GM12878 (cell line): ENCODE data around the gene HMG20B. TPM values are rescaled to one million over a fixed set of nuclear protein-coding genes. Genes with fewer than 3 reads are reported as not detected.

Source experiments
- ATAC-seq: fragments of 200-7000 bp; cut with Tn5 transposase; 3 replicates; pipeline ENCODE4 v1.9.1; 2020; ENCODE audit warnings: mild to moderate bottlenecking, moderate library complexity
- BruUV-seq: library from RNA; stranded (reverse); fragments of 400-500 nt; replicated peaks from 2 replicates; lab custom pipeline; 2021; lab: Mats Ljungman, UMichigan
- CTCF ChIA-PET: fragments of 300-600 bp; sonication (Branson Sonifier 250); formaldehyde crosslinking; extraction: SDS; loops from one replicate; lab custom pipeline; 2021; ENCODE audit warnings: inconsistent platforms; lab: Yijun Ruan, JAX
- POLR2A ChIA-PET: fragments of 350-600 bp; formaldehyde crosslinking; extraction: SDS; loops from one replicate; lab custom pipeline; 2021; ENCODE audit warnings: inconsistent platforms; lab: Charles Lee
- RAD21 ChIA-PET: fragments of 300-600 bp; sonication (Branson Sonifier 250); formaldehyde crosslinking; loops from one replicate; lab custom pipeline; 2023; ENCODE audit warnings: antibody characterized with exemption; ENCODE audit not compliant: unreplicated experiment; lab: Charles Lee
- SMC1A ChIA-PET: fragments of 300-600 bp; sonication (Branson Sonifier 250); formaldehyde crosslinking; loops from one replicate; lab custom pipeline; 2023; ENCODE audit not compliant: unreplicated experiment, uncharacterized antibody; lab: Charles Lee
- DNase-seq: peaks from one replicate; pipeline ENCODE4 v3.0.0-alpha.2; 2011; ENCODE audit warnings: low read depth, low spot score
- FAIRE-seq: peaks from 3 replicates; lab custom pipeline; 2011; peaks lifted over from hg19 to GRCh38; lab: Jason Lieb, UNC
- H2AFZ ChIP-seq: 2 replicates; pipeline ENCODE4 v1.6.0; 2011; ENCODE audit warnings: low read depth, low read length, control low read depth; ENCODE audit not compliant: control insufficient read depth
- H3K27ac ChIP-seq: 2 replicates; pipeline ENCODE4 v1.5.1; 2011; ENCODE audit warnings: control low read depth; ENCODE audit not compliant: control insufficient read depth, insufficient read depth
- H3K27me3 ChIP-seq, 2 experiments: replicated peaks in 1 of 2; 2 replicates each; pipeline versions ENCODE4 v1.6.0 to v1.6.1; 2011; ENCODE audit warnings: low read length in 1 of 2; ENCODE audit not compliant: control insufficient read depth in 2 of 2, insufficient read depth in 2 of 2
- H3K36me3 ChIP-seq, 2 experiments: 2 replicates each; pipeline ENCODE4 v1.5.1; 2011; ENCODE audit warnings: low read length in 1 of 2; ENCODE audit not compliant: control insufficient read depth in 2 of 2, insufficient read depth in 2 of 2
- H3K4me1 ChIP-seq: 2 replicates; pipeline ENCODE4 v1.6.1; 2011; ENCODE audit warnings: mild to moderate bottlenecking, low read length, moderate library complexity, mixed read lengths; ENCODE audit not compliant: control insufficient read depth, insufficient read depth
- H3K4me2 ChIP-seq: 2 replicates; pipeline ENCODE4 v1.6.0; 2011; ENCODE audit warnings: control low read depth; ENCODE audit not compliant: control insufficient read depth, insufficient read depth
- H3K4me3 ChIP-seq: fragments of 200-600 bp; sonication (generic); 2 replicates; pipeline ENCODE4 v1.5.1; 2016
- H3K79me2 ChIP-seq: 2 replicates; pipeline ENCODE4 v1.6.0; 2011; ENCODE audit warnings: low read length; ENCODE audit not compliant: control insufficient read depth, insufficient read depth
- H3K9ac ChIP-seq: 2 replicates; pipeline ENCODE4 v1.8.0; 2011; ENCODE audit warnings: low read length, control low read depth, mixed read lengths; ENCODE audit not compliant: control insufficient read depth, insufficient read depth
- H3K9me3 ChIP-seq: replicated peaks from 3 replicates; pipeline ENCODE4 v1.5.1; 2011; ENCODE audit warnings: mild to moderate bottlenecking, low read length; ENCODE audit not compliant: control insufficient read depth, insufficient read depth
- H4K20me1 ChIP-seq: 2 replicates; pipeline ENCODE4 v1.6.0; 2011; ENCODE audit not compliant: control insufficient read depth, insufficient read depth
- BRCA1 ChIP-seq: IDR thresholded peaks from 2 replicates; pipeline ENCODE4 v1.6.1; 2011; ENCODE audit warnings: low read depth, low read length, improper control_type of control experiment
- MYB ChIP-seq: fragments of 150-350 bp; IDR thresholded peaks from 2 replicates; pipeline ENCODE4 v1.6.1; 2014; ENCODE audit warnings: mild to moderate bottlenecking, low read depth, low read length, borderline replicate concordance
- NR2C2 ChIP-seq: IDR thresholded peaks from 2 replicates; pipeline ENCODE4 v1.6.1; 2011; ENCODE audit warnings: borderline replicate concordance, low read depth; ENCODE audit not compliant: control insufficient read depth, insufficient read length
- RCOR1 ChIP-seq: conservative IDR thresholded peaks from 2 replicates; pipeline ENCODE4 v1.6.1; 2012; ENCODE audit warnings: low read depth, low read length, improper control_type of control experiment
- TCF12 ChIP-seq: IDR thresholded peaks from 2 replicates; pipeline ENCODE4 v1.6.1; 2011; ENCODE audit warnings: low read depth, mild to moderate bottlenecking, low read length
- ZZZ3 ChIP-seq: IDR thresholded peaks from 2 replicates; pipeline ENCODE4 v1.6.1; 2011; ENCODE audit warnings: low read depth; ENCODE audit not compliant: control insufficient read depth, insufficient read length
- WGBS: methylation state at CpG from one replicate; pipeline ENCODE4 v1.1.6; 2016; ENCODE audit warnings: low lambda C conversion rate; ENCODE audit not compliant: insufficient replicate concordance, insufficient coverage; ENCODE audit errors: missing lambda C conversion rate; 5-methylcytosine and 5-hydroxymethylcytosine counted together
- in situ Hi-C: fragments of 300-500 bp; cut with MboI; formaldehyde crosslinking; loops from 9 replicates; pipeline ENCODE4 v1.14.3; 2018; ENCODE audit warnings: mixed read lengths
- intact Hi-C: fragments of 100-400 bp; cut with micrococcal nuclease; formaldehyde crosslinking; loops from one replicate; pipeline ENCODE4 v1.14.2; 2022; ENCODE audit not compliant: unreplicated experiment
- polyA plus RNA-seq, 11 experiments: library from polyadenylated mRNA; depleted of rRNA in 4 of 11; unstranded in 6 of 11; stranded (reverse) in 5 of 11; fragments of >200 nt; fragmentation: Nextera tagmentation in 4 of 11; fragmentation: Illumina TruSeq in 1 of 11; extraction: Ambion mirVana in 4 of 11; extraction: Trizol in 1 of 11; gene quantifications; 1 replicate in 1 of 11; 2 replicates in 10 of 11; pipeline versions ENCODE4 v1.2.1 to v1.2.3, GENCODE V29; 2011 to 2016; ENCODE audit warnings: inconsistent platforms in 2 of 11, missing spikeins in 2 of 11, low read depth in 1 of 11
- total RNA-seq, 4 experiments: library from RNA; depleted of rRNA in 3 of 4; stranded (reverse); fragments of >200 nt in 3 of 4; fragmentation: Illumina TruSeq in 1 of 4; extraction: Trizol in 1 of 4; gene quantifications; 2 replicates each; pipeline versions ENCODE4 v1.2.1 to v1.2.3, GENCODE V29; 2013 to 2021
- TF ChIP-seq, protein P1 (sequence below): IDR thresholded peaks from 2 replicates; pipeline ENCODE4 v1.6.1; 2012; ENCODE audit warnings: low read length, inconsistent platforms

Gene HMG20B
- total and polyA plus RNA-seq, 10 of the 15 experiments (the other 5 are each of a cell fraction or from before 2014, with no cell fraction given): 0.37 to 92.7 (median 47.0) TPM

DNA sequence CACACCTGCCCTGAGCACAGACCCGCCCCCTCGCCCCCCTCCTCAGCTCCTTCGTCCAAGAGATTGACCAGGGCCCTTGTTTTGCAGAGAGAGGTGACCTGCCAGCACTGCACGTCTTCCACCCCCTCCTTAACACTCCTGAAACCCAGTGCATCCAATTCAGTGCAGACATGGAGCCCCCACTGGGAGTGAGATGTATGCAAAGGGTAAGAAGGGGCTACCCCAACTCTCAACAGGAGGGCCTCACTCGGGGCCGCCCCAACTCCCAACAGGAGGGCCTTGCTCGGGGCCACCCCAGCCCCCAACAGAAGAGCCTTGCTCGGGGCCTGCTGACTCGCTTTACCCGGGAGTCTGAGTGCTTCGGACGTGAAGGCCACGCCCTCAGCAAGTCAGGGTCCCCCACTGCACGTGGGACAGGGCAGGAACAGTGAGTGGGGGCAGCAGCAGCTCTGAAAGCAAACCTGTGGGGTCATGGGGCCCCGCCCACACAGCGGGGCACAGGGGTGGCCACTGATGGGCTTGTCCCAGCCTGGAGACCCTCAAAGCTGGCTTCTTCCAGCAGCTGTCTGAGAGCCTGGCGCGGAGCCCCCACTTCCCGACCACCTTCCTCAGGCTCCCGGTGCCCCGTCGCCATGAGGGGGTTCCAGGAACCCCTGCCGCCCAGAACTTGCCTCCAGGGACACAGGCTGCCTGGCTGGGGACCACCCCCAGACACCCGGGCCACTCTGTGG is 48.2 kb downstream of the HMG20B start:
- in situ Hi-C loops (no loop called here), intact Hi-C loops (no loop called here)
- FAIRE-seq (no peak), DNase-seq (no peak), ATAC-seq (no peak)
- Histone ChIP-seq H3K27me3 (no peaks in the 10 kb centered on the region), H3K9ac (no peak overlapping the region), H3K4me2 (no peak overlapping the region), H3K4me3 (no peak overlapping the region), H3K27ac (no peak overlapping the region), H3K79me2 (peaks cover 14% of the 10 kb centered on the region), H2AFZ (no peak overlapping the region), H3K9me3 (no peaks in the 10 kb centered on the region), H3K4me1 (peaks cover 3% of the 10 kb centered on the region; the same call in 1 of the 2 replicates), H3K36me3 (peaks cover 0 to 11% of the 10 kb centered on the region in 2 experiments; a peak in 3 of 4 replicates), H4K20me1 (no peaks in the 10 kb centered on the region)
- ChIA-PET SMC1A (no interaction called here), RAD21 (no interaction called here), CTCF (interaction anchor here (0.6 to 0.8 kb wide), 2 partner anchors 35 to 36 kb away, joined by 3 read pairs; partner anchors contain the start of gene GIPC3), POLR2A (no interaction called here)
- TF ChIP-seq ZZZ3 (no peak), MYB (no peak), NR2C2 (no peak), TCF12 (no peak), RCOR1 (no peak), BRCA1 (no peak)
- TF ChIP-seq, protein P1, sequence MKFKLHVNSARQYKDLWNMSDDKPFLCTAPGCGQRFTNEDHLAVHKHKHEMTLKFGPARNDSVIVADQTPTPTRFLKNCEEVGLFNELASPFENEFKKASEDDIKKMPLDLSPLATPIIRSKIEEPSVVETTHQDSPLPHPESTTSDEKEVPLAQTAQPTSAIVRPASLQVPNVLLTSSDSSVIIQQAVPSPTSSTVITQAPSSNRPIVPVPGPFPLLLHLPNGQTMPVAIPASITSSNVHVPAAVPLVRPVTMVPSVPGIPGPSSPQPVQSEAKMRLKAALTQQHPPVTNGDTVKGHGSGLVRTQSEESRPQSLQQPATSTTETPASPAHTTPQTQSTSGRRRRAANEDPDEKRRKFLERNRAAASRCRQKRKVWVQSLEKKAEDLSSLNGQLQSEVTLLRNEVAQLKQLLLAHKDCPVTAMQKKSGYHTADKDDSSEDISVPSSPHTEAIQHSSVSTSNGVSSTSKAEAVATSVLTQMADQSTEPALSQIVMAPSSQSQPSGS: no peak
- WGBS: 88% methylated on average over 24 of the region's 24 CpGs
- BruUV-seq: no TSS peak
